ENCODE results near the gene NAALADL2. TPM values are rescaled to one million over a fixed set of nuclear protein-coding genes. Genes with fewer than 3 reads are reported as not detected.

Gene NAALADL2
- total RNA-seq, 4 donors from 2014 or later = 7.0 to 34.7 (median 18.4) TPM

DNA sequence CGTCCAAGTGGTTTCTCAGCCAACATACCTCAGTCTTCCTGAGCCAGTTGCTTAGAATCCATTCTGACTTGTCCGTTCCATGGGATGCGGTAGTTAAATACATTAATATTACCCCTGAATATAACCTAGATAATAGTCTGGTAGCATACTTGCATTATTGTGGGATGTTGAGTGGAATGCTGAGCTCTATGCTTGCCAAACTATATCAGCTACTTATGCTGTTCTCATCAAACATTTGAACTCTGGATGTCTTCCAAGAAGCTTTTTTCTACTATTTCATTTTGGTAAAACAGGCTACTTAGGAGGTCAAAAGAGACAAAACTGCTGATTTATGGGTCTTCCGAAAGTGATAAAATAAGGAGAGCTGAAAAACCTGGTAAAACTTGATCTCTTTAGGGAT, 429.5 kb downstream of the NAALADL2 start:
- TF ChIP-seq POLR2A (IDR thresholded peaks at IDR 0.05) = no peak
- TF ChIP-seq, protein P1, sequence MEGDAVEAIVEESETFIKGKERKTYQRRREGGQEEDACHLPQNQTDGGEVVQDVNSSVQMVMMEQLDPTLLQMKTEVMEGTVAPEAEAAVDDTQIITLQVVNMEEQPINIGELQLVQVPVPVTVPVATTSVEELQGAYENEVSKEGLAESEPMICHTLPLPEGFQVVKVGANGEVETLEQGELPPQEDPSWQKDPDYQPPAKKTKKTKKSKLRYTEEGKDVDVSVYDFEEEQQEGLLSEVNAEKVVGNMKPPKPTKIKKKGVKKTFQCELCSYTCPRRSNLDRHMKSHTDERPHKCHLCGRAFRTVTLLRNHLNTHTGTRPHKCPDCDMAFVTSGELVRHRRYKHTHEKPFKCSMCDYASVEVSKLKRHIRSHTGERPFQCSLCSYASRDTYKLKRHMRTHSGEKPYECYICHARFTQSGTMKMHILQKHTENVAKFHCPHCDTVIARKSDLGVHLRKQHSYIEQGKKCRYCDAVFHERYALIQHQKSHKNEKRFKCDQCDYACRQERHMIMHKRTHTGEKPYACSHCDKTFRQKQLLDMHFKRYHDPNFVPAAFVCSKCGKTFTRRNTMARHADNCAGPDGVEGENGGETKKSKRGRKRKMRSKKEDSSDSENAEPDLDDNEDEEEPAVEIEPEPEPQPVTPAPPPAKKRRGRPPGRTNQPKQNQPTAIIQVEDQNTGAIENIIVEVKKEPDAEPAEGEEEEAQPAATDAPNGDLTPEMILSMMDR (IDR thresholded peaks at IDR 0.05) = no peak
- Histone ChIP-seq H3K36me3 (no peaks in the 10 kb centered on the region), H3K4me3 (no peak overlapping the region), H3K9me3 (no peaks in the 10 kb centered on the region), H3K27ac (no peak overlapping the region), H3K4me1 (no peaks in the 10 kb centered on the region), H3K27me3 (no peaks in the 10 kb centered on the region)
- DNase-seq = no peak

DNA sequence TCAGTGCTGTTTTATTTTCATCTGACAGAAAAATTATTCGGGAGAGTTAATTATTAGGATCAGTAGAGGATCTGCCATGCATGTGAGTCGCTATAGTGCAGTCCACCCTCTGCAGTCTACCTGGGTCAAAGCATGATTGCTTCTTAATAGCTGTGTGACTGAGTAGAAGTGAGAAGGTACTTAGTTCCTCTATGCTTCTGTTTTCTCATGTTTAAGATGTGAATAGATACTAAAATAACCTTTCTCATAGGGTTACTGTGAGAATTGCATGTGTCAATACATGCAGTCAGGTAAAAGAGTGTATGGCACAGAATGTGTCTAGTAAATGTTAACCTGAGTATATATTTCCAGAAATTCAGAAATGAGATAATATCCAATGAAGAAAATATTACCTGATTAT, 435.7 kb downstream of the NAALADL2 start:
- no peaks in the 10 kb centered on the region for H3K9me3 ChIP-seq
- TF ChIP-seq, protein P1 (IDR thresholded peaks at IDR 0.05) = no peak
- H3K4me3 ChIP-seq = no peak overlapping the region
- no peaks in the 10 kb centered on the region for H3K4me1 ChIP-seq
- no peaks in the 10 kb centered on the region for H3K27me3 ChIP-seq
- H3K27ac ChIP-seq = no peak overlapping the region
- H3K36me3 ChIP-seq = no peaks in the 10 kb centered on the region
- no peak for DNase-seq

DNA sequence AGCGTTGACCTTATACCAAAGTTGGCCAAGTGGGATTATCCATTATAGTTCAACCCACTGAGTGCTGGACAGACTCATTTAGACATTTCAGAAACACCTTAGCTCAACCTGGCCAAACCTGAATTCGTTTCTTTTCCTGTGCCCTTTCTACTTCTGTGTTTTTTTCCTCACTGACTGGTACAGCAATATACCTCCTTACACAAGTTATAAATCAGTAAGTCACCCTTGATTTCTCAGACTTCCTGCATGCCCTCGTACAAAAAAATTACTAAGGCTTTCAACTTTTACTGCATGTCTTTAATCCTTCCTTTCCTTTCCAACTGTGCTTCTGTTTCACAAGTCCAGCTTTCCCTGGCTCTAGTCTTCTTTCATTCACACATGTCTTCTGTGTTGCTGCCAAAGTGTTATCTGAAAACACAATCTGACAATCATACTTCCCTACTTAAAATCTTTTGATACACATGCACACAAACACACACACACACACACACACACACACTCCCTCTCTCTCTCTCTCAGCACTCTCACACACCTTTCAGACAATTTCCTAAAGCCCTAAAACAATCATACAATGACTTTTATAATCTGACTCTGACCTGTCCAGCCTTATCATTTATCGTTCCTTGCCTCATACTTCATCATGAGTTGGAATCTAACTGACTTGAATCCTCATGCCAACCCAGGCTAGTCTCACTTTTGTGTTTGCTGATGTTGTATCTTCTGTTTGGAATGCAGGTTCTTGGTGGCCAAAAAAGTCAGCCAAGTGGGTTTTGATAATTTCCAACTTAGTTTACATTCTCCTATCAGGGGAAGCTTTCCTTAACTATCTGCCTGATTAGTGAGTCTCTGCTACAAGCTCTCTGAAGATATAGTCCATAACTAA, 436.4 kb downstream of the NAALADL2 start:
- no peak for DNase-seq
- H3K4me1 ChIP-seq = no peaks in the 10 kb centered on the region
- no peaks in the 10 kb centered on the region for H3K27me3 ChIP-seq
- no peak overlapping the region for H3K4me3 ChIP-seq
- no peak for TF ChIP-seq POLR2A (IDR thresholded peaks at IDR 0.05)
- TF ChIP-seq, protein P1 (IDR thresholded peaks at IDR 0.05) = no peak
- no peak overlapping the region for H3K27ac ChIP-seq
- H3K36me3 ChIP-seq = no peaks in the 10 kb centered on the region
- no peaks in the 10 kb centered on the region for H3K9me3 ChIP-seq

DNA sequence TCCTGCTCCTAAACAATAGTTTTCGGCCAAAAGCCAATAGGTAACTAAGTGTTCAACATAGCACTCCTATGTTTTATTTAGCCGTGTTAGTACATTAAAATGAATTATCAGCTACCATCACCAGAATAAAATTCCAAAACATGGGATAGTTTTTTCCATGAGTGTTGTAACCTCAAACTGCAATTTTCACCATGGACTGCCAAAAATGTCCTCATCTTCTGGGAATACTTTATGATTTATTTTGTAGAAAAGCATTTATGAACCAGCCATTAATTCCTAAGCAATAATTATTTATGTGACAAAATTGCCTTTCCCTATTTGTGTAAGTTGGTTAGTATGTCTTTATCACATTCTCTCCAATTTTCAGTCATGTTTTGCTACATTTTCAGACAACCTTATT, 438.1 kb downstream of the NAALADL2 start:
- H3K4me3 ChIP-seq = no peak overlapping the region
- H3K4me1 ChIP-seq = no peaks in the 10 kb centered on the region
- H3K9me3 ChIP-seq = no peaks in the 10 kb centered on the region
- TF ChIP-seq, protein P1 (IDR thresholded peaks at IDR 0.05) = no peak
- no peak for TF ChIP-seq POLR2A (IDR thresholded peaks at IDR 0.05)
- no peaks in the 10 kb centered on the region for H3K36me3 ChIP-seq
- no peak for DNase-seq
- no peak overlapping the region for H3K27ac ChIP-seq
- H3K27me3 ChIP-seq = no peaks in the 10 kb centered on the region

DNA sequence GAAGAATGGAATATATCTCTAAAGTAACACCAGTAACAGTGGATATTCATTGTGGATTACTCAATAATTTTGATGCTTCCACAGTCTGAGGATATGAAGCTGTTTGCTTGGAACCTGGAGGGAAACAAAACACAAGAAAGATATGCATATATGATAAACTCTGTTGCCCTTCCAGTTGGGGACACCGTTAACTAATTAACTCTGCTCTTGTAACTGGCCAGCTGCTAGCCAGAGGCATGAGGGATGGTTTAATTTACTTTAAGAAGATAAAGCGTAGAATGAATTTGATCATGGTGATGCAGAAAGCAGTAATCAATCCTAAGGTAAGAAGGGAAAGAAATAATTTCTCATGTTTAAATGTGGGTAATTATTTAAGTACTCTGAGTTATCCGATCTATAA, 442.6 kb downstream of the NAALADL2 start:
- no peak for TF ChIP-seq POLR2A (IDR thresholded peaks at IDR 0.05)
- Histone ChIP-seq H3K9me3 (no peaks in the 10 kb centered on the region), H3K4me1 (no peaks in the 10 kb centered on the region), H3K36me3 (no peaks in the 10 kb centered on the region), H3K4me3 (no peak overlapping the region), H3K27ac (no peak overlapping the region), H3K27me3 (no peaks in the 10 kb centered on the region)
- DNase-seq = no peak

DNA sequence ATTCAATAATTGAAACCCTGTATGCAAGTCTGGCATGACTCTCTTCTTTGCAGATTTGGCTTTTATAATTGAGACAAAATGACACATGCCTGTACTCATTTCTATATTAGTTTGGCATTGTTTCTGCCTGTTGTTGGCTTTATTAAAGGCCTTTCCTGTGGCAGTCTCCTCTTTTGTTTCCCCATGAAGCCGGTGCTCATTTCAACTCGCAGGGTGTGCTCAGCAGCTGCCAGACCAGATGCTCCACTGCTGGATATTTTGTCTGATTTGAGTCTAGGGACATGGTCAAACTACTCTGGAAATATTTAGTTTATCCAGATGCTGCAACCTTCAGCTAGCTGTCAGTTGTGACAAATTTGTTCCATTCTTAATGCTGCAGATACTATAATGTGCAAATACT, 445.3 kb downstream of the NAALADL2 start:
- Histone ChIP-seq H3K4me1 (peaks cover 0 to 8% (median 0%) of the 10 kb centered on the region in 4 donors), H3K36me3 (no peaks in the 10 kb centered on the region), H3K4me3 (no peak overlapping the region), H3K9me3 (no peaks in the 10 kb centered on the region), H3K27ac (no peak overlapping the region), H3K27me3 (no peaks in the 10 kb centered on the region)
- TF ChIP-seq POLR2A (IDR thresholded peaks at IDR 0.05) = no peak
- TF ChIP-seq, protein P1 (IDR thresholded peaks at IDR 0.05) = no peak
- DNase-seq = no peak
